GM23338 (cell line): Measurements from ENCODE around the gene GPC2. TPM values are rescaled to one million over a fixed set of nuclear protein-coding genes. Genes with fewer than 3 reads are reported as not detected.

ENCODE experiments used
- ATAC-seq: fragments of 200-7000 bp; cut with Tn5 transposase; 3 replicates; pipeline ENCODE4 v1.9.1; 2020
- DNase-seq: peaks from one replicate; pipeline ENCODE4 v3.0.0-alpha.2; 2015; ENCODE audit warnings: low spot score
- H2AFZ ChIP-seq: fragments of 200-600 bp; sonication (generic); 2 replicates; pipeline ENCODE4 v1.8.0; 2016; ENCODE audit warnings: antibody characterized with exemption, mild to moderate bottlenecking, moderate library complexity
- H3F3A ChIP-seq: fragments of 200-600 bp; sonication (generic); replicated peaks from 2 replicates; pipeline ENCODE4 v1.8.0; 2017; ENCODE audit warnings: antibody characterized with exemption, mixed run types, low read depth
- H3K27ac ChIP-seq: fragments of 200-600 bp; sonication (generic); 2 replicates; pipeline ENCODE4 v1.6.1; 2016; ENCODE audit warnings: low read depth
- H3K27me3 ChIP-seq: fragments of 200-600 bp; sonication (generic); 2 replicates; pipeline ENCODE4 v1.8.0; 2016; ENCODE audit warnings: mild to moderate bottlenecking, mixed run types, moderate library complexity; ENCODE audit not compliant: insufficient read depth
- H3K36me3 ChIP-seq: fragments of 200-600 bp; sonication (generic); 2 replicates; pipeline ENCODE4 v1.8.0; 2016; ENCODE audit warnings: mild to moderate bottlenecking; ENCODE audit not compliant: insufficient read depth
- H3K4me1 ChIP-seq: fragments of 200-600 bp; sonication (generic); 2 replicates; pipeline ENCODE4 v1.8.0; 2016; ENCODE audit warnings: mild to moderate bottlenecking, moderate library complexity; ENCODE audit not compliant: insufficient read depth
- H3K4me2 ChIP-seq: fragments of 200-600 bp; sonication (generic); 2 replicates; pipeline ENCODE4 v1.7.1; 2017; ENCODE audit warnings: mixed run types
- H3K4me3 ChIP-seq: fragments of 200-600 bp; sonication (generic); 2 replicates; pipeline ENCODE4 v1.6.1; 2016; ENCODE audit warnings: mixed run types
- H3K79me2 ChIP-seq: fragments of 200-600 bp; sonication (generic); replicated peaks from 2 replicates; pipeline ENCODE4 v1.8.0; 2017; ENCODE audit warnings: mild to moderate bottlenecking; ENCODE audit not compliant: insufficient read depth
- H3K9me2 ChIP-seq: fragments of 200-600 bp; sonication (generic); 2 replicates; pipeline ENCODE4 v1.8.0; 2017; ENCODE audit not compliant: insufficient read depth
- H4K20me1 ChIP-seq: fragments of 200-600 bp; sonication (generic); replicated peaks from 2 replicates; pipeline ENCODE4 v1.8.0; 2017; ENCODE audit warnings: mild to moderate bottlenecking; ENCODE audit not compliant: insufficient read depth
- H3K27ac Mint-ChIP-seq: 2 replicates; pipeline ENCODE4 v1.8.0; 2020; ENCODE audit warnings: inconsistent platforms, mild to moderate bottlenecking, moderate library complexity, mixed read lengths
- H3K27me3 Mint-ChIP-seq: 3 replicates; pipeline ENCODE4 v1.8.0; 2022; ENCODE audit warnings: low read depth, mild to moderate bottlenecking, moderate library complexity, mixed read lengths, inconsistent platforms; ENCODE audit not compliant: insufficient read depth, poor library complexity
- H3K36me3 Mint-ChIP-seq: 3 replicates; pipeline ENCODE4 v1.8.0; 2021; ENCODE audit warnings: low read depth, mild to moderate bottlenecking, inconsistent platforms, moderate library complexity, mixed read lengths
- H3K4me1 Mint-ChIP-seq: 3 replicates; pipeline ENCODE4 v1.8.0; 2020; ENCODE audit warnings: mild to moderate bottlenecking, inconsistent platforms, mixed read lengths
- H3K4me3 Mint-ChIP-seq: 3 replicates; pipeline ENCODE4 v1.8.0; 2021; ENCODE audit warnings: moderate library complexity, mild to moderate bottlenecking, inconsistent platforms, mixed read lengths
- H3K9me3 Mint-ChIP-seq: 3 replicates; pipeline ENCODE4 v1.8.0; 2020; ENCODE audit warnings: moderate library complexity, mild to moderate bottlenecking, inconsistent platforms, mixed read lengths
- CREB1 ChIP-seq: fragments of 250-450 bp; sonication (Bioruptor Pico); IDR thresholded peaks from 2 replicates; pipeline ENCODE4 v1.5.0; 2020; ENCODE audit warnings: low read depth, mild to moderate bottlenecking, moderate library complexity
- CTCF ChIP-seq, 2 experiments: fragments of 200-600 bp in 1 of 2; sonication (generic) in 1 of 2; conservative IDR thresholded peaks; 2 replicates each; pipeline versions ENCODE4 v1.5.1 to v1.6.1; 2016 to 2017; ENCODE audit warnings: antibody characterized with exemption in 2 of 2, low read depth in 2 of 2, mild to moderate bottlenecking in 2 of 2, moderate library complexity in 1 of 2
- ETS1 ChIP-seq: IDR thresholded peaks from 2 replicates; pipeline ENCODE4 v1.6.1; 2016; ENCODE audit warnings: antibody characterized with exemption
- EZH2 ChIP-seq: fragments of 200-600 bp; sonication (generic); IDR thresholded peaks from one replicate; pipeline ENCODE4 v1.8.0; 2017; ENCODE audit warnings: antibody characterized with exemption, mild to moderate bottlenecking, low read depth; ENCODE audit not compliant: unreplicated experiment
- EZH2phosphoT487 ChIP-seq: fragments of 200-600 bp; sonication (generic); IDR thresholded peaks from one replicate; pipeline ENCODE4 v1.8.1; 2018; ENCODE audit warnings: antibody characterized with exemption; ENCODE audit not compliant: unreplicated experiment
- JUNB ChIP-seq: IDR thresholded peaks from one replicate; pipeline ENCODE4 v1.6.1; 2016; ENCODE audit warnings: antibody characterized with exemption; ENCODE audit not compliant: unreplicated experiment
- NANOG ChIP-seq: IDR thresholded peaks from 2 replicates; pipeline ENCODE4 v1.6.1; 2016; ENCODE audit warnings: antibody characterized with exemption, borderline replicate concordance
- POLR2AphosphoS5 ChIP-seq: IDR thresholded peaks from 2 replicates; pipeline ENCODE4 v1.6.1; 2016; ENCODE audit warnings: antibody characterized with exemption, low read depth
- REST ChIP-seq: IDR thresholded peaks from one replicate; pipeline ENCODE4 v1.6.1; 2018; ENCODE audit warnings: antibody characterized with exemption; ENCODE audit not compliant: unreplicated experiment
- STAT1 ChIP-seq: IDR thresholded peaks from one replicate; pipeline ENCODE4 v1.6.1; 2016; ENCODE audit warnings: antibody characterized with exemption; ENCODE audit not compliant: unreplicated experiment
- ZNF114 ChIP-seq: fragments of 250-450 bp; sonication (Bioruptor Pico); IDR thresholded peaks from 2 replicates; pipeline ENCODE4 v1.5.0; 2020; ENCODE audit warnings: mild to moderate bottlenecking, moderate library complexity
- ZNF331 ChIP-seq: fragments of 250-450 bp; sonication (Bioruptor Pico); IDR thresholded peaks from 2 replicates; pipeline ENCODE4 v1.5.0; 2020; ENCODE audit warnings: low read depth, mild to moderate bottlenecking, moderate library complexity
- ZNF462 ChIP-seq: fragments of 250-450 bp; sonication (Bioruptor Pico); IDR thresholded peaks from 2 replicates; pipeline ENCODE4 v1.5.0; 2020; ENCODE audit warnings: mild to moderate bottlenecking, moderate library complexity
- polyA plus RNA-seq: library from polyadenylated mRNA; unstranded; fragments of >200 nt; fragmentation: Nextera tagmentation; extraction: Ambion mirVana; gene quantifications from 2 replicates; pipeline ENCODE4 v1.2.1, GENCODE V29; 2016
- total RNA-seq: library from RNA; depleted of rRNA; stranded (reverse); fragments of >200 nt; shearing (Covaris generic); gene quantifications from 2 replicates; pipeline ENCODE4 v1.2.3, GENCODE V29; 2014

Gene GPC2
- total and polyA plus RNA-seq, 2 experiments from 2014 or later = 10.7 to 48.8 TPM

GRCh38 chr7:100174582-100174981 lies 2.6 kb downstream of the GPC2 start:
- H4K20me1 ChIP-seq = peaks cover 7% of the 10 kb centered on the region; the same call in 1 of the 2 replicates
- peaks cover 24% of the 10 kb centered on the region for H3K36me3 Mint-ChIP-seq
- no peak for ATAC-seq

More at GRCh38 chr7:100174582-100174981, 2.6 kb downstream of the GPC2 start:
- Histone ChIP-seq H3K36me3 (peaks cover 4% of the 10 kb centered on the region; the same call in 1 of the 2 replicates), H3K27ac (no peak overlapping the region), H2AFZ (no peak overlapping the region), H3K79me2 (peaks cover 12% of the 10 kb centered on the region), H3K9me2 (no peaks in the 10 kb centered on the region; the same call in 1 of the 2 replicates), H3K27me3 (peaks cover 18% of the 10 kb centered on the region), H3K4me1 (peaks cover 20% of the 10 kb centered on the region), H3K4me3 (no peak overlapping the region), H3F3A (peaks cover 12% of the 10 kb centered on the region), H3K4me2 (no peak overlapping the region)
- Mint-ChIP-seq H3K27ac (no peak overlapping the region), H3K27me3 (peaks cover 34% of the 10 kb centered on the region), H3K9me3 (no peaks in the 10 kb centered on the region; the same call in 2 of the 3 replicates), H3K4me3 (peak overlapping the region; percentile 19; the same call in 1 of the 3 replicates), H3K4me1 (peaks cover 35% of the 10 kb centered on the region)
- no peak for DNase-seq
- TF ChIP-seq CTCF (conservative IDR thresholded peaks at IDR 0.05; ENCODE audit: low read depth in 2 of 2) (no peak), ZNF462 (CRISPR knock-in tag) (no peak), REST (no peak), ZNF331 (CRISPR knock-in tag) (no peak), JUNB (no peak), NANOG (no peak), ETS1 (no peak), EZH2 (no peak), EZH2phosphoT487 (no peak), POLR2AphosphoS5 (no peak), ZNF114 (CRISPR knock-in tag) (no peak), STAT1 (no peak), CREB1 (CRISPR knock-in tag) (no peak)
